Upper lobe of left lung (tissue), 4 donors: ENCODE data around the gene RIMS4.

Experiments
- EP300 ChIP-seq, 4 donors: sonication (generic); formaldehyde crosslinking; IDR thresholded peaks; one replicate each; pipeline ENCODE4 v1.5.1; 2017; ENCODE audit warnings: antibody characterized with exemption in 4 of 4, control low read depth in 2 of 4
- POLR2A ChIP-seq, 4 donors: fragments of 450-650 bp; IDR thresholded peaks; one replicate each; pipeline ENCODE4 v1.5.1; 2016 to 2017; ENCODE audit warnings: antibody characterized with exemption in 4 of 4, mild to moderate bottlenecking in 2 of 4
- POLR2AphosphoS5 ChIP-seq, 2 donors: sonication (generic); formaldehyde crosslinking; IDR thresholded peaks; one replicate each; pipeline ENCODE4 v1.5.1; 2017; ENCODE audit warnings: antibody characterized with exemption in 2 of 2
- TF ChIP-seq, protein P1 (sequence below), 6 experiments: fragments of 450-650 bp in 4 of 6; fragments of 200-600 bp in 2 of 6; sonication (generic) in 2 of 6; IDR thresholded peaks; one replicate each; pipeline ENCODE4 v1.5.1; 2016 to 2019; ENCODE audit warnings: antibody characterized with exemption in 6 of 6

DNA sequence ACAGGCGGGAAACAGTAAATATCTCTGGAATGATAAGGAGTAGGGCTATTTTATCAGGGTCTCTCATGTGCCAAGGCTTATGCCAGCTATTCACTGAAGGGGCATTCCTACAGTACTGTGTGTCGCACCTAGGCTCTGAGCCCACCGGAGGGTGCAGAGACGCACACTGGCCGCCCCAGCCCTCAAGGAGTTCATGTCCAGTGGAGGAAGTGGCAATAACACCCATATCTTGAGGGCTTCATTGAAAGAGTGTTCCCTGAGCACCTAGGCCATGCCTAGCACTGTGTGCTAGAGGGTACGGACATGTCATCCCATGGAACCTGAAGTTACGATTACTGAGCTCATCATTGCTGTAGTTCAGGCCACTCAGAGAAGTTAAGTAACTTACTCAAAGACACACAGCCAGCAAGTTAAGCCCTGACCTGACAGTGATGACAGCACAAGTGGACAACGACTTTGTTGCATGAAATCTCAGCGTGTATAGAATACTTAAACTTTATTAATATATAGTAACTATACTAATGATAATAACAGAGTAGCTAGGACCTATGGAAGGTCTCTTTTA lies 86.5 kb downstream of the RIMS4 start:
- TF ChIP-seq, protein P1, sequence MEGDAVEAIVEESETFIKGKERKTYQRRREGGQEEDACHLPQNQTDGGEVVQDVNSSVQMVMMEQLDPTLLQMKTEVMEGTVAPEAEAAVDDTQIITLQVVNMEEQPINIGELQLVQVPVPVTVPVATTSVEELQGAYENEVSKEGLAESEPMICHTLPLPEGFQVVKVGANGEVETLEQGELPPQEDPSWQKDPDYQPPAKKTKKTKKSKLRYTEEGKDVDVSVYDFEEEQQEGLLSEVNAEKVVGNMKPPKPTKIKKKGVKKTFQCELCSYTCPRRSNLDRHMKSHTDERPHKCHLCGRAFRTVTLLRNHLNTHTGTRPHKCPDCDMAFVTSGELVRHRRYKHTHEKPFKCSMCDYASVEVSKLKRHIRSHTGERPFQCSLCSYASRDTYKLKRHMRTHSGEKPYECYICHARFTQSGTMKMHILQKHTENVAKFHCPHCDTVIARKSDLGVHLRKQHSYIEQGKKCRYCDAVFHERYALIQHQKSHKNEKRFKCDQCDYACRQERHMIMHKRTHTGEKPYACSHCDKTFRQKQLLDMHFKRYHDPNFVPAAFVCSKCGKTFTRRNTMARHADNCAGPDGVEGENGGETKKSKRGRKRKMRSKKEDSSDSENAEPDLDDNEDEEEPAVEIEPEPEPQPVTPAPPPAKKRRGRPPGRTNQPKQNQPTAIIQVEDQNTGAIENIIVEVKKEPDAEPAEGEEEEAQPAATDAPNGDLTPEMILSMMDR (IDR thresholded peaks at IDR 0.05), result no peak
- TF ChIP-seq POLR2A (IDR thresholded peaks at IDR 0.05) (no peak), POLR2AphosphoS5 (IDR thresholded peaks at IDR 0.05) (no peak), EP300 (IDR thresholded peaks at IDR 0.05) (no peak)
